ENCODE results near the gene NPTX1.

DNA sequence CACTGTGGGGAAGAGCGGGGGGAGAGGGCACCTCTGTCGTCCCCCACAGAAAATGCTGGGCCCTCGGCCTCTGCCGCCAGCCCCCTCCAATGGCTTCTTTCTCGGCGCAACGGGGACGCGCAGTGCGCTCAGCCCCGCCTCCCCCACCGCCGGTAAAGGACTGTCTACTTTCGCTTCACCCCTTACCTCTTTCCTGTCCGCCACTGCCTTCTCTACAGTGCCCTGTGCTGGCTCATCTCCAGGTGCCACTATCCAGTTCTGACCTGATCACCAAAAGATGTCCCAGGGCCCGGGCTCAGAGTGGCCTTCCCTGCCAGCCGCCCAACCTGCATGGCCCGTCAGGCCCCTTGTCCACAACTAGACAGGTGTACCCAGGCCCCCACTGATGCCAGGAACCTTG lies 54.1 kb downstream of the NPTX1 start:
- TF ChIP-seq, protein P1, sequence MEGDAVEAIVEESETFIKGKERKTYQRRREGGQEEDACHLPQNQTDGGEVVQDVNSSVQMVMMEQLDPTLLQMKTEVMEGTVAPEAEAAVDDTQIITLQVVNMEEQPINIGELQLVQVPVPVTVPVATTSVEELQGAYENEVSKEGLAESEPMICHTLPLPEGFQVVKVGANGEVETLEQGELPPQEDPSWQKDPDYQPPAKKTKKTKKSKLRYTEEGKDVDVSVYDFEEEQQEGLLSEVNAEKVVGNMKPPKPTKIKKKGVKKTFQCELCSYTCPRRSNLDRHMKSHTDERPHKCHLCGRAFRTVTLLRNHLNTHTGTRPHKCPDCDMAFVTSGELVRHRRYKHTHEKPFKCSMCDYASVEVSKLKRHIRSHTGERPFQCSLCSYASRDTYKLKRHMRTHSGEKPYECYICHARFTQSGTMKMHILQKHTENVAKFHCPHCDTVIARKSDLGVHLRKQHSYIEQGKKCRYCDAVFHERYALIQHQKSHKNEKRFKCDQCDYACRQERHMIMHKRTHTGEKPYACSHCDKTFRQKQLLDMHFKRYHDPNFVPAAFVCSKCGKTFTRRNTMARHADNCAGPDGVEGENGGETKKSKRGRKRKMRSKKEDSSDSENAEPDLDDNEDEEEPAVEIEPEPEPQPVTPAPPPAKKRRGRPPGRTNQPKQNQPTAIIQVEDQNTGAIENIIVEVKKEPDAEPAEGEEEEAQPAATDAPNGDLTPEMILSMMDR (conservative IDR thresholded peaks at IDR 0.05; ENCODE audit: low read length): no peak
- TF ChIP-seq EZH2phosphoT487 (IDR thresholded peaks at IDR 0.05; ENCODE audit: borderline replicate concordance, low read depth, low read length): no peak
